ELF-1 (cell line): Measurements from ENCODE around the gene RPL26.
"Not testable (repeated sequence)": the region's sequence is repeated elsewhere in the genome, so short reads cannot be mapped to it uniquely, and the experiment has no call there.

Source experiments
- DNase-seq: peaks from one replicate; pipeline ENCODE4 v3.0.0-alpha.2; 2016; ENCODE audit warnings: low read depth, low spot score

Gene RPL26

DNA sequence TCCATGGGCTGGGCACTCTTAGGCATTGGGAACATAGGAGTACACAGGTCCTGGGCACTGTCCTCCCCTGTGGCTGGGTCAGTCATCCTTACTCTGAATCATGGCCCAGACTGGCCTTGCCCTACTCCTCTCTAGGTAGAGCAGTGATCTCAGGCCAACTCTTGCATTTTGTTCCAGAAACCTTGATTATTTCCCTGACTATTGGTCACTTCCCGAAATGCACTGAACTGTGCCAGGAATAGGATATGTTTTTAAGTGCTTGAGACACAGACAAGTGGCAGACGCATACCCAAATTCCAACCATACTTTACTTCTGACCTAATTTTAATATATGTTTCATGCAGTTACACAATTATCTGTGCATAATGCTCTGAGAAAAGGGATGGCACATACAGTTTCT, 16.8 kb downstream of the RPL26 start:
- DNase-seq, result no peak

DNA sequence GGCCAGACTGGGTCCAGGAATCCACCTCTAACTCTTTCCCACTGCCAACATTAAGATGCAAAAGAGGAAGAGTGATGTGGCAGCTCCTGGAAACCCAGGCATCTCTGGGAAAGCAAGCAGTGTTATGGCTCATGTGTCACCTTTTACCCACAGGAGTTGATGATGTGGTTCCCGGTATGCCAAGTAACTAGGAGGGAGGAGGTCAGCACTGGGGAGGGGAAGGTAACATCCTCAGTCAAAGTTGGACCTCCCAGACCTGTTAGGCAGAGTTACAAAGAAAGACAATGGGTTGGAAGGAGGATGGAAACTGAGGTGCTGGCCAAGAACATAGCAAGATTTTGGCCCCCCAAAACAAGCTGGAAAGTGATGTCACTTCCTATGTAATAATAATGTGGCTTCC, 17.9 kb downstream of the RPL26 start:
- no peak for DNase-seq

GRCh38 chr17:8362651-8363332, 20.2 kb downstream of the RPL26 start:
- no peak for DNase-seq

- DNase-seq, result no peak
These were observed 22.2 kb downstream of the RPL26 start for GRCh38 chr17:8360751-8361150.

DNA sequence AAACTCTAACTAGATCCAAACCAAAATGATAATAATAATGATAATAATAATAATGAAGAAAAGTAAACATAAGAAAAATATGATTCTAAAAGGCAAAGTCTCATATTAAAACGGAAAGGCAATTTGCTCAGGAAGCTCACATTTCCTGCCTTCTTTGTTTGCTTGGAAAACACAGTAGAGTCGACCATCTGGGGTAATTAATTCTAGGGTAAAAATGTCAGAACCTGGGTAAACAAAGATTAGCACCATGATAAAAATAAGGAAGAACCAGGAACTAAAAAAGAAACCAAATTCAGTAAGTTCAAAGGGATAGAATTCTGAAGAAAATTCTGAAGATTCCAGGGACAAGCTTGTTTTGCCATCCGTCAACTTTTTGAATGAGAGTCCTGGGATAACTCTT, 22.7 kb downstream of the RPL26 start:
- DNase-seq, result no peak

GRCh38 chr17:8359769-8360168, 23.2 kb downstream of the RPL26 start:
- DNase-seq, result peak; percentile 6

DNA sequence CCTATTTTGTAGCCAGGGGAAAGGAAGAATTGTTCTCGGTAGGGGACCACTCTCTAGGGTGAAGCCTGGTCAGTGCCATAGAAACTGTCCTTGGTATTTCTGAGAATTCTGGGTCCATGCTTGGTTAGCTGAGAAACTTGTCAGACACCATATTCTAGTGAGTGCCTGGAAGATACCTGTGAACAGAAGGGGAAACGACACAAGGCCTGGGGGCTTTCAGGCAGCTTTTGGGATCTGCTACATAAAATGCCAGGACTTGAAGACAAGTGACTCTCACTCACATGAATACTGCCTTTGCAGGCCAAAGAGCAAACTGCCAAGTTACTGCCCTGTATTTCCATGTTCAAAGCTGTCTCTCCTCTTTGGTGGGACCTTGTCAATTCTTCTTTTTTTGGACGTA, 25.1 kb downstream of the RPL26 start:
- peak; percentile 69 for DNase-seq

DNA sequence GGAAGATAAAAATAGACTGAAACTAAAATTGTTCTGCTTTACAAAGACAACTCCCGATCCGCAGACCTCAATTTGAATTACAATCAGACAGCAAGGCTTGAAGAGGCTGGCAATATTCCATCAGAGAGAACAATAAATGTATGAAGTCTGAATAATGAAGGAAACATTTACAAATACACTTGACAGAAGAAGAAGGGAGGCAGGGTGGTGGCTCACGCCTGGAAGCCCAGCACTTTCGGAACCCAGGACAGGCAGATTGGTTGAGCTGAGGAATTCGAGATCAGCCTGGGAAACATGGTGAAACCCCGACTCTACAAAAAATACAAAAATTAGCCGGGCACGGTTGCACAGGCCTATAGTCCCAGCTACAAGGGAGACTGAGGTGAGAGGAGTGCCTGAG, 28.8 kb downstream of the RPL26 start:
- DNase-seq, result no peak

- no peak for DNase-seq
These were observed 29.3 kb downstream of the RPL26 start for GRCh38 chr17:8353736-8354135.

GRCh38 chr17:8350339-8350738, 32.7 kb downstream of the RPL26 start:
- DNase-seq, result no peak

DNA sequence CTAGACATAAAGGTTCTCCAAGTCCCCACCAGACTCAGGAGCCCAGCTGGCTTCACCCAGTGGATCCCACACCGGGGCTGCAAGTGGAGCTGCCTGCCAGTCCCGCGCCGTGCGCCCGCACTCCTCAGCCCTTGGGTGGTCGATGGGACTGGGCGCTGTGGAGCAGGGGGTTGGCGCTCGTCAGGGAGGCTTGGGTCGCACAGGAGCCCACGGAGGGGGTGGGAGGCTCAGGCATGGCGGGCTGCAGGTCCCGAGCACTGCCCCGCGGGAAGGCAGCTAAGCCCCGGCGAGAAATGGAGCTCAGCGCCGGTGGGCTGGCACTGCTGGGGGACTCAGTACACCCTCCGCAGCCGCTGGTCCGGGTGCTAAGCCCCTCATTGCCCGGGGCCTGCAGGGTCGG, 36.0 kb downstream of the RPL26 start:
- not testable (repeated sequence) for DNase-seq

GRCh38 chr17:8345951-8346665, 36.9 kb downstream of the RPL26 start:
- DNase-seq, result no peak

- no peak for DNase-seq
These were observed 37.8 kb downstream of the RPL26 start for GRCh38 chr17:8345052-8345690.

DNA sequence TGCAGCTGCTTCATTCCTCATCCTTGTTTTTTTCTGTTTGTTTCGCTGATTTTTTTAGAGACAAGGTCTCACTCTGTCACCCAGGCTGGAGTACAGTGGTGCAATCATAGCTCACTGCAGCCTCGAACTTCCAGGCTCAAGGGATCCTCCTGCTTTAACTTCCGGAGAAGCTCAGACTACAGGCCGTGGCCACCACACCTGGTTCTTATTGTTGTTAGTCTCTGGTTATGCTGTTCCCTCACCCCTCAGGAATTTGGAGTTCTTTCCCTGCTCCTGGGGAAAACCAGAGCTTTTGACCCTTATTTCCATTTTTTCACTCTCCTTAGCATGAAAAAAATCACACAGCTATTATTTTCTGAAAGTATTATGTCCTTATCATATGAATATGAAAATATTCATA, 41.5 kb downstream of the RPL26 start:
- peak; percentile 62 for DNase-seq

- no peak for DNase-seq
These were observed 43.5 kb downstream of the RPL26 start, which contains the start of gene ODF4 for GRCh38 chr17:8339540-8339939. ODF4 (plus strand) TSS chr17:8339840; CDS start chr17:8340052, 212 bp downstream.

DNA sequence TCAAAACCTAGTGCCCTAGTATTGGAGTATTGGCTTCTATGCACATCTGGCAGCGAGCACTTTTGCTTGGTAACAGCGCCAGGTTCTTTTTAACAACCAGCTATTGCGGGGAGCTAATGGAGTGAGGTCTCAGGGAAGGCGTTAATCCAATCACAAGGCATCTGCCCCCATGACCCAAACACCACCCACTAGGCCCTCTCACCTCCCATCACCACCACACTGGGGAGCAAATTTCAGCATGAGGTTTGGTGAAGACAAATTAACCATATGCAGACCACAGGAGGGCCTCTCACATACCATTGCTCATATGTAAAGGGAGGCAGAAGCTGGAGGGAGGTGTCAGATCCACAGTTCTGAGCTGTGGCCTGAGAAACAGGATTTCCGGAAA, 44.2 kb downstream of the RPL26 start:
- DNase-seq, result no peak

DNA sequence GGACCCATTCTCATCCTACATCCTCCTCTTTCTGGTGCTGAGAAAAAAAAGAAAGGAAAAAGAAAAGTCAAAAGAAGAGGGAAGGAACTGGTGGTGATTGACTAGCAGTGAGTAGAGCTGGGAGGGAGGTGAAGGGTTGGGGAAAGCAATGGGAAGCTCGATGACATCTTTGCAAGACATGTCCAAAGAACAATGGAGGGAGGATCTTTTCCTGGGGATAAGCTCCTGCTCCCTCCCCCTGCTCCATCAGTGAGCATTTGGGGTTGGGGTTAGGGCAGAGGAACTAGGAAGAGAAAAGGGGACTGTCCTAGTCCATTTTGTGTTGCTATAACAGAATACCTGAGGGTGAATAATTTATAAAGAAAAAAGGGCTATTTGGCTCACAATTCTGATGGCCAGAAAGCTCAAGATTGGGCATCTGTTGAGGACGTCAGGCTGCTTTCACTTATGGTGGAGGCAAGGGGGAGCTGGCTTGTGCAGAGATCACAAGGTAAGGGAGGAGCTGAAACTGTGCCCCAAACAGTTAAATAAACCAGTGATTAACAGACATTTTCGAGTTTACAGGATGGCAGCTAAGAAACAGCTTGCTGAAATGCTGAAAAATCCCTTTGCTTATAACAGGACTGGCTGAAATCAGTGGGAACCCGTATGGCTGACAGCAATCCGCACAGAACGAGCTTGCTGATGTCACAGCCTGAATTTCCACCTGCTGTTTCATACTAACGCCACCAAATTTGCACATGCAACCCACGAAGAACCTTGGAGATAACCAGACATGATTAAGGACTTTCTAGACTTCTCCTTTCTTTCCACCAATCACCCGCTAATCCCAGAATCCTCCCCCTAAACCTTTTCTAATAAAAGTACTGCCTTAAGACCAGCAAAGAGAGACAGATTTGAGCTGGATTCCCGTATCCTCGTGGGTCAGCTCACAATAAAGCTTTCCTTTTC, 44.9 kb downstream of the RPL26 start:
- DNase-seq, result no peak

- no peak for DNase-seq
These were observed 49.7 kb downstream of the RPL26 start for GRCh38 chr17:8333281-8333680.

DNA sequence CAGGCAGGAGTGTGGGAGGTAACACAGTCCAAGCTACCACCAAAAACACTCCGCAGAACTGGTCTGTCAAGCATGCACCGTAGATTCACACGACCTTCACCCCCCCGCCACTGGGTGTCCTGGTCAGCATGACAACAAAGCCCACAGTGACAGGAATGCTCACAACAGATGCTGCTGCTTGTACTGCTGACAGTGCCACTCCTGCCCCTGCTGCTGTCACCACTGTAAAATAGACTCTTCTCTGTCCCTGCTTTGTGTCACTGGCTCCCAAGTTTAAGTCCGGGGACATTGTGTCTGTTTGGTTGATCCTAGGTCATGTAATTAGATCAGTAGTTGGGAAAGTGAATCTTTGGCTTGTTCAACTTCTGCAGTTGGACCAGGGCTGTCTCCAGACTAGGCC, 50.3 kb downstream of the RPL26 start:
- DNase-seq, result peak; percentile 71

- no peak for DNase-seq
These were observed 50.9 kb downstream of the RPL26 start for GRCh38 chr17:8332128-8332527.
